ENCODE data around the gene SH3BP2.

The SH3BP2 gene

GRCh38 chr4:2858451-2859217, 65.7 kb downstream of the SH3BP2 start:
- no peak for DNase-seq

GRCh38 chr4:2859514-2859913, 66.6 kb downstream of the SH3BP2 start:
- no peak for DNase-seq

- DNase-seq, result no peak
Observed at GRCh38 chr4:2860391-2861348, 67.8 kb downstream of the SH3BP2 start.

- no peak for DNase-seq
Observed at GRCh38 chr4:2861631-2862436, 68.9 kb downstream of the SH3BP2 start.

GRCh38 chr4:2862528-2862927, 69.6 kb downstream of the SH3BP2 start:
- peak; percentile 56 for DNase-seq

GRCh38 chr4:2863649-2864048, 70.8 kb downstream of the SH3BP2 start:
- DNase-seq, result no peak

GRCh38 chr4:2865196-2865780, 72.4 kb downstream of the SH3BP2 start:
- no peak for DNase-seq

- no peak for DNase-seq
Observed at GRCh38 chr4:2866160-2866861, 73.4 kb downstream of the SH3BP2 start.

GRCh38 chr4:2866891-2867290, 74.0 kb downstream of the SH3BP2 start:
- DNase-seq, result no peak

- DNase-seq, result no peak
Observed at GRCh38 chr4:2867758-2868491, 75.0 kb downstream of the SH3BP2 start.

GRCh38 chr4:2868877-2869487, 76.1 kb downstream of the SH3BP2 start:
- DNase-seq, result no peak

- no peak for DNase-seq
Observed at GRCh38 chr4:2869659-2870058, 76.8 kb downstream of the SH3BP2 start.

- DNase-seq, result no peak
Observed at GRCh38 chr4:2870082-2870481, 77.2 kb downstream of the SH3BP2 start.

GRCh38 chr4:2871466-2871865, 78.6 kb downstream of the SH3BP2 start:
- no peak for DNase-seq

- no peak for DNase-seq
Observed at GRCh38 chr4:2871911-2872310, 79.0 kb downstream of the SH3BP2 start.

- no peak for DNase-seq
Observed at GRCh38 chr4:2873329-2873728, 80.4 kb downstream of the SH3BP2 start.

GRCh38 chr4:2874861-2875260, 82.0 kb downstream of the SH3BP2 start:
- no peak for DNase-seq

GRCh38 chr4:2875556-2875955, 82.7 kb downstream of the SH3BP2 start:
- DNase-seq, result no peak

GRCh38 chr4:2878346-2878745, 85.5 kb downstream of the SH3BP2 start:
- DNase-seq, result no peak

GRCh38 chr4:2879026-2879425, 86.1 kb downstream of the SH3BP2 start:
- no peak for DNase-seq

GRCh38 chr4:2881431-2881830, 88.5 kb downstream of the SH3BP2 start:
- peak; percentile 46 for DNase-seq

Data from fibroblast of skin of back (primary cell).